ENCODE results near the gene CELA3B. TPM values are rescaled to one million over a fixed set of nuclear protein-coding genes. Genes with fewer than 3 reads are reported as not detected.
A peak's percentile ranks its signal among the peaks of the same experiment; 100 is the strongest.
"Not testable (repeated sequence)": the region's sequence is repeated elsewhere in the genome, so short reads cannot be mapped to it uniquely, and the experiment has no call there.

CELA3B gene
- total RNA-seq, 4 donors from 2014 or later = not detected

GRCh38 chr1:21978209-21978608 is 1.4 kb downstream of the CELA3B start:
- H3K9me3 ChIP-seq; H3K36me3 ChIP-seq; DNase-seq; H3K4me1 ChIP-seq; intact Hi-C loops (cut with DNase I; ENCODE audit: low total_unique reads); H3K4me3 ChIP-seq; H3K27me3 ChIP-seq; ATAC-seq; in situ Hi-C loops (cut with MboI; ENCODE audit: low sequenced_read_pairs in 4 of 4); H3K27ac ChIP-seq: not testable (repeated sequence)

DNA sequence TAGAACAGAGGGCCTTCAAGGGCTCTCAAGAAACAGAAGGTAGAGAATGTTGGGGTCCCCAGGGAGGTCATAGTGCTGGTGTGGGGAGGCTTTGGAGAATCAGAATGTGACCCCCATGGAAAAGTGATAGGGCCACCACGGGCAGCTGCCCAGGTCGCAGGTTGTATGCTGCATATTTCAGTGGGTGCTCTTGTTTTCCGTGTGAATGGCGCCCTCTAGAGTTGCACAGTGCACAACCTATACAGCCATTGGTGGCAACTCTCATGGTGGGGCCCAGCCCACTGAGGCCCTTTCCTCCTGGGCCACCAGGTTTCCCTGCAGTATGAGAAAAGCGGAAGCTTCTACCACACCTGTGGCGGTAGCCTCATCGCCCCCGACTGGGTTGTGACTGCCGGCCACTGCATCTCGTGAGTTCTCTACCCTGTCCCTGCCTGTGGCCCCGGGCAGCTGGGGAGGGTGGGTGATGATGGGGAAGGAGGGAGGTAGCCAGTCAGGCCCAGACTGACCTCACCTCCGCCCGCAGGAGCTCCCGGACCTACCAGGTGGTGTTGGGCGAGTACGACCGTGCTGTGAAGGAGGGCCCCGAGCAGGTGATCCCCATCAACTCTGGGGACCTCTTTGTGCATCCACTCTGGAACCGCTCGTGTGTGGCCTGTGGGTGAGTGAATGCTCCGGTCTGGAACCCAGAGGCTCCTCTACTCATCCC is 3.8 kb downstream of the CELA3B start:
- H3K27me3 ChIP-seq; H3K27ac ChIP-seq; H3K4me1 ChIP-seq; H3K4me3 ChIP-seq; in situ Hi-C loops (cut with MboI; ENCODE audit: low sequenced_read_pairs in 4 of 4); H3K9me3 ChIP-seq; H3K36me3 ChIP-seq; DNase-seq; intact Hi-C loops (cut with DNase I; ENCODE audit: low total_unique reads): not testable (repeated sequence)
- ATAC-seq = peak in 1 of 2 donors; percentile 60
- TF ChIP-seq, protein P1, sequence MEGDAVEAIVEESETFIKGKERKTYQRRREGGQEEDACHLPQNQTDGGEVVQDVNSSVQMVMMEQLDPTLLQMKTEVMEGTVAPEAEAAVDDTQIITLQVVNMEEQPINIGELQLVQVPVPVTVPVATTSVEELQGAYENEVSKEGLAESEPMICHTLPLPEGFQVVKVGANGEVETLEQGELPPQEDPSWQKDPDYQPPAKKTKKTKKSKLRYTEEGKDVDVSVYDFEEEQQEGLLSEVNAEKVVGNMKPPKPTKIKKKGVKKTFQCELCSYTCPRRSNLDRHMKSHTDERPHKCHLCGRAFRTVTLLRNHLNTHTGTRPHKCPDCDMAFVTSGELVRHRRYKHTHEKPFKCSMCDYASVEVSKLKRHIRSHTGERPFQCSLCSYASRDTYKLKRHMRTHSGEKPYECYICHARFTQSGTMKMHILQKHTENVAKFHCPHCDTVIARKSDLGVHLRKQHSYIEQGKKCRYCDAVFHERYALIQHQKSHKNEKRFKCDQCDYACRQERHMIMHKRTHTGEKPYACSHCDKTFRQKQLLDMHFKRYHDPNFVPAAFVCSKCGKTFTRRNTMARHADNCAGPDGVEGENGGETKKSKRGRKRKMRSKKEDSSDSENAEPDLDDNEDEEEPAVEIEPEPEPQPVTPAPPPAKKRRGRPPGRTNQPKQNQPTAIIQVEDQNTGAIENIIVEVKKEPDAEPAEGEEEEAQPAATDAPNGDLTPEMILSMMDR (IDR thresholded peaks at IDR 0.05 in 4 of 5, conservative IDR thresholded peaks at IDR 0.05 in 1 of 5) = peak in 1 of 5 experiments; percentile 11

- H3K4me3 ChIP-seq; H3K4me1 ChIP-seq; in situ Hi-C loops (cut with MboI; ENCODE audit: low sequenced_read_pairs in 4 of 4); DNase-seq; H3K27me3 ChIP-seq; H3K9me3 ChIP-seq; ATAC-seq; intact Hi-C loops (cut with DNase I; ENCODE audit: low total_unique reads); H3K27ac ChIP-seq; H3K36me3 ChIP-seq: not testable (repeated sequence)
These were observed 4.4 kb downstream of the CELA3B start for GRCh38 chr1:21981253-21981652.

DNA sequence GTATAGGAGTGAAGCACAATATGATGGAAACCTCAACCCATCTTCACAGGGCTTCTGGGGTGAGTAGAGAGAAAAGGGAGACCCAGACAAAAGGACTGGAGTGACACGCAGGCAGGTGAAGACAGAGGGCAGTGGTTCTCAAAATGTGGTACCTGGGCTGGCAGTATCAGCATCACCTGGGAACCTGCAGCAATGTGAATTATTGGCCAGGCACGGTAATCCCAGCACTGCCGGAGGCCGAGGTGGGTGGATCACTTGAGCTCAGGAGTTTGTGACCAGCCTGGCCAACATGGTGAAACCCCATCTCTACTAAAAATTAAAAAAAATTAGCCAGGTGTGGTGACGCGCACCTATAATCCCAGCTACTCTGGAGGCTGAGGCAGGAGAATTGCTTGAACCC is 5.3 kb downstream of the CELA3B start:
- DNase-seq; H3K36me3 ChIP-seq; H3K4me1 ChIP-seq; intact Hi-C loops (cut with DNase I; ENCODE audit: low total_unique reads); H3K4me3 ChIP-seq; H3K9me3 ChIP-seq; H3K27ac ChIP-seq; ATAC-seq; in situ Hi-C loops (cut with MboI; ENCODE audit: low sequenced_read_pairs in 4 of 4); H3K27me3 ChIP-seq: not testable (repeated sequence)

GRCh38 chr1:21983539-21983938 is 6.7 kb downstream of the CELA3B start:
- H3K27ac ChIP-seq; intact Hi-C loops (cut with DNase I; ENCODE audit: low total_unique reads); H3K9me3 ChIP-seq; H3K4me3 ChIP-seq; H3K36me3 ChIP-seq; in situ Hi-C loops (cut with MboI; ENCODE audit: low sequenced_read_pairs in 4 of 4); ATAC-seq; H3K4me1 ChIP-seq; DNase-seq; H3K27me3 ChIP-seq: not testable (repeated sequence)

- intact Hi-C loops (cut with DNase I; ENCODE audit: low total_unique reads); H3K36me3 ChIP-seq; H3K27me3 ChIP-seq; DNase-seq; H3K9me3 ChIP-seq; H3K4me3 ChIP-seq; H3K27ac ChIP-seq; in situ Hi-C loops (cut with MboI; ENCODE audit: low sequenced_read_pairs in 4 of 4); H3K4me1 ChIP-seq; ATAC-seq: not testable (repeated sequence)
These were observed 9.1 kb downstream of the CELA3B start for GRCh38 chr1:21985893-21986292.

GRCh38 chr1:21986386-21986785 is 9.6 kb downstream of the CELA3B start:
- in situ Hi-C loops (cut with MboI; ENCODE audit: low sequenced_read_pairs in 4 of 4) = not testable (repeated sequence)

GRCh38 chr1:21989672-21990393 is 13.0 kb downstream of the CELA3B start:
- H3K9me3 ChIP-seq; intact Hi-C loops (cut with DNase I; ENCODE audit: low total_unique reads); DNase-seq; H3K4me3 ChIP-seq; in situ Hi-C loops (cut with MboI; ENCODE audit: low sequenced_read_pairs in 4 of 4); H3K27ac ChIP-seq; H3K4me1 ChIP-seq; H3K36me3 ChIP-seq; H3K27me3 ChIP-seq: not testable (repeated sequence)
- peak in 1 of 2 donors; percentile 53 for ATAC-seq

More at GRCh38 chr1:21986386-21986785, 9.6 kb downstream of the CELA3B start:
- H3K4me3 ChIP-seq; H3K9me3 ChIP-seq; intact Hi-C loops (cut with DNase I; ENCODE audit: low total_unique reads); H3K27me3 ChIP-seq; H3K36me3 ChIP-seq; ATAC-seq; H3K27ac ChIP-seq; H3K4me1 ChIP-seq; DNase-seq: not testable (repeated sequence)

- in situ Hi-C loops (cut with MboI; ENCODE audit: low sequenced_read_pairs in 4 of 4); ATAC-seq; DNase-seq; H3K4me1 ChIP-seq; H3K9me3 ChIP-seq; H3K36me3 ChIP-seq; H3K4me3 ChIP-seq; H3K27ac ChIP-seq; H3K27me3 ChIP-seq: not testable (repeated sequence)
- intact Hi-C loops (cut with DNase I; ENCODE audit: low total_unique reads) = loop anchor here (2.0 kb wide), 1 partner anchor 25 kb away; no protein-coding TSS in a partner anchor
These were observed 15.4 kb downstream of the CELA3B start for GRCh38 chr1:21992186-21992585.

DNA sequence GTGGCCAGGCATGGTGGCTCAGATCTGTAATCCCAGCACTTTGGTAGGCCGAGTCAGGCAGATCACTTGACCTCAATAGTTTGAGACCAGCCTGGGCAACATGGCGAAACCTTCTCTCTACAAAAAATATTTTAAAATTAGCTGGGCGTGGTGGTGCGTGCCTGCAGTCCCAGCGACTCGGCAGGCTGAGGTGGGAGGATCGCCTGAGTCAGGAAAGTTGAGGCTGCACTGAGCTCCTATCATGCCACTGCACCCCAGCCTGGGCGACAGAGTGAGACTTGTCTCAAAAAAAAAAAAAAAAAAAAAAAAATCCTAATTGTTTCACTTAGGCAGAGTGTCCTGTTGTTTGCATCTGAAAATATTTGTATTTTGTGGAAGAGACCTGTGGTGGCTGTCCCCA is 17.9 kb downstream of the CELA3B start:
- H3K27ac ChIP-seq; in situ Hi-C loops (cut with MboI; ENCODE audit: low sequenced_read_pairs in 4 of 4); H3K27me3 ChIP-seq; H3K9me3 ChIP-seq; DNase-seq; H3K4me3 ChIP-seq; ATAC-seq; H3K36me3 ChIP-seq; H3K4me1 ChIP-seq; intact Hi-C loops (cut with DNase I; ENCODE audit: low total_unique reads): not testable (repeated sequence)

DNA sequence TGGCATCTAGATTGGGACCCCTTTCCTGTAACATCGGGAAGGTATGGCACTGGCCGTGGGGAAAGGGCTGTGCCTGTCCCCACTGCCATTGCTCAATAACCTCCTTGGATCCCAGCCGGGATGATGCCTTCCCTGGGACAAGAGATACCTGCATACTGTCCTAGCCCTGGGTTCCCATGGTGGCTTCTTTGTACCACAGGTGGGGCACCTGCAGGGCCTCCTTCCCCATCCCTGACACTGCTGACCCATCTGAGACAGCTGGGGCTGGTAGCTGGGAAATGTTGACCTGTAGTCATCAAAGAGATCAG is 19.8 kb downstream of the CELA3B start:
- H3K4me1 ChIP-seq; H3K36me3 ChIP-seq; in situ Hi-C loops (cut with MboI; ENCODE audit: low sequenced_read_pairs in 4 of 4); H3K27ac ChIP-seq; DNase-seq; intact Hi-C loops (cut with DNase I; ENCODE audit: low total_unique reads); H3K9me3 ChIP-seq; H3K27me3 ChIP-seq; ATAC-seq; H3K4me3 ChIP-seq: not testable (repeated sequence)

All from gastrocnemius medialis (tissue), 4 donors.